Mesothelial cell of epicardium (in vitro differentiated cells): ENCODE data around the gene PHACTR1. TPM values are rescaled to one million over a fixed set of nuclear protein-coding genes. Genes with fewer than 3 reads are reported as not detected.

Experiments
- DNase-seq, 2 experiments: peaks; one replicate each; pipeline ENCODE4 v3.0.0; 2021; ENCODE audit warnings: low spot score in 2 of 2; ENCODE audit not compliant: unreplicated experiment in 2 of 2
- H3K27ac Mint-ChIP-seq: 2 replicates; pipeline ENCODE4 v1.8.0; 2021; ENCODE audit warnings: mixed read lengths
- H3K27me3 Mint-ChIP-seq: 2 replicates; pipeline ENCODE4 v1.8.0; 2021; ENCODE audit warnings: low read depth, mixed read lengths
- H3K36me3 Mint-ChIP-seq: 2 replicates; pipeline ENCODE4 v1.8.0; 2021; ENCODE audit warnings: mixed read lengths
- H3K4me1 Mint-ChIP-seq: 2 replicates; pipeline ENCODE4 v1.8.0; 2021; ENCODE audit warnings: mixed read lengths
- H3K4me3 Mint-ChIP-seq: 2 replicates; pipeline ENCODE4 v1.8.0; 2021; ENCODE audit warnings: mild to moderate bottlenecking, moderate library complexity, mixed read lengths
- H3K9me3 Mint-ChIP-seq: 2 replicates; pipeline ENCODE4 v1.8.0; 2021; ENCODE audit warnings: mixed read lengths
- total RNA-seq: library from RNA; stranded (reverse); gene quantifications from 3 replicates; pipeline ENCODE4 v1.2.1, GENCODE V29; 2021
- TF ChIP-seq, protein P1 (sequence below): fragments of 200-600 bp; sonication (generic); IDR thresholded peaks from one replicate; pipeline ENCODE4 v1.5.0; 2021; ENCODE audit warnings: antibody characterized with exemption; ENCODE audit not compliant: unreplicated experiment

The PHACTR1 gene
- total RNA-seq, 1 donor from 2014 or later = 0.76 TPM

DNA sequence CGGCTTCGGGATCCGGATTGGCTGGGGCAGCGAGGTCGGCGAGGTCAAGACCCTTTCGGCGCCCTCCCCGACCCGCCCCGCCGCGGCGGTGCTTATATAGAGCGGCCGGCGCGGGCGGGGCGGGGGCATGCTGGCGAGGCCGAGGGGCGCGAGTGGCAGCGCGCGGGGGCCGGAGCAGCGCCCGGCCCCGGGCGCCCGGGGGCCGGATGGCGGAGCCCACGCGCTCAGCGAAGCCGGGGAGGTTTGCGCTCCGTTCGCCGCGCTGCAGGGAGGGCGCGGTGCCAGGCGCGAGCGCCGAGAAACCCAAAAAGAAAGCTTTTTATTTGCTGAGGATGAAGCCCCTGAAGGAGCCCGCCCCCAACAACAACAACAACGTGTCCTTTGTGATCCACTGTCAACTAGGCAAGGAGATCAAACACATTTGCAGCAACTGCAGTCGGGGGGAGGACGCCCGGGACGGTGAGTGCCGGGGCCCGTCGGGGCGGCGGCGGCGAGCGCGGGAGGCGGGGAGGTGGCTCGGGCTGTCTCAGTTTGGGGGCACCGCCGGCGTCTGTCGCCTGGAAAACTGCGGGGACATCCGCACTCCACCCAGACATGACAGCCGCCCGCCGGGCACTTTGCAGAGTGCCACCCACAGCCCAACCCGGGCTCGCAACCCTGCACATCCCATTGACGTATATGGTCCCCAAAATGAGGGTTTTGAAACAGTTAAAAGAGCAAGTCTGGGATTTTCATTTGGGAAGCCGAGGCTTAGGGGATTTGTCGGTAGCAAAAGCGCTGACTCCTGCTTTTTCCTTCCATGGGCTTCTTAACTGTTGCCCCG, 297.3 kb downstream of the PHACTR1 start:
- Mint-ChIP-seq H3K4me3 (peak overlapping the region; percentile 74), H3K9me3 (no peaks in the 10 kb centered on the region), H3K27ac (no peak overlapping the region), H3K4me1 (peaks cover 18% of the 10 kb centered on the region), H3K27me3 (peaks cover 89% of the 10 kb centered on the region), H3K36me3 (no peaks in the 10 kb centered on the region)
- DNase-seq = peak in 1 of 2 experiments; percentile 38
- TF ChIP-seq, protein P1, sequence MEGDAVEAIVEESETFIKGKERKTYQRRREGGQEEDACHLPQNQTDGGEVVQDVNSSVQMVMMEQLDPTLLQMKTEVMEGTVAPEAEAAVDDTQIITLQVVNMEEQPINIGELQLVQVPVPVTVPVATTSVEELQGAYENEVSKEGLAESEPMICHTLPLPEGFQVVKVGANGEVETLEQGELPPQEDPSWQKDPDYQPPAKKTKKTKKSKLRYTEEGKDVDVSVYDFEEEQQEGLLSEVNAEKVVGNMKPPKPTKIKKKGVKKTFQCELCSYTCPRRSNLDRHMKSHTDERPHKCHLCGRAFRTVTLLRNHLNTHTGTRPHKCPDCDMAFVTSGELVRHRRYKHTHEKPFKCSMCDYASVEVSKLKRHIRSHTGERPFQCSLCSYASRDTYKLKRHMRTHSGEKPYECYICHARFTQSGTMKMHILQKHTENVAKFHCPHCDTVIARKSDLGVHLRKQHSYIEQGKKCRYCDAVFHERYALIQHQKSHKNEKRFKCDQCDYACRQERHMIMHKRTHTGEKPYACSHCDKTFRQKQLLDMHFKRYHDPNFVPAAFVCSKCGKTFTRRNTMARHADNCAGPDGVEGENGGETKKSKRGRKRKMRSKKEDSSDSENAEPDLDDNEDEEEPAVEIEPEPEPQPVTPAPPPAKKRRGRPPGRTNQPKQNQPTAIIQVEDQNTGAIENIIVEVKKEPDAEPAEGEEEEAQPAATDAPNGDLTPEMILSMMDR = no peak

DNA sequence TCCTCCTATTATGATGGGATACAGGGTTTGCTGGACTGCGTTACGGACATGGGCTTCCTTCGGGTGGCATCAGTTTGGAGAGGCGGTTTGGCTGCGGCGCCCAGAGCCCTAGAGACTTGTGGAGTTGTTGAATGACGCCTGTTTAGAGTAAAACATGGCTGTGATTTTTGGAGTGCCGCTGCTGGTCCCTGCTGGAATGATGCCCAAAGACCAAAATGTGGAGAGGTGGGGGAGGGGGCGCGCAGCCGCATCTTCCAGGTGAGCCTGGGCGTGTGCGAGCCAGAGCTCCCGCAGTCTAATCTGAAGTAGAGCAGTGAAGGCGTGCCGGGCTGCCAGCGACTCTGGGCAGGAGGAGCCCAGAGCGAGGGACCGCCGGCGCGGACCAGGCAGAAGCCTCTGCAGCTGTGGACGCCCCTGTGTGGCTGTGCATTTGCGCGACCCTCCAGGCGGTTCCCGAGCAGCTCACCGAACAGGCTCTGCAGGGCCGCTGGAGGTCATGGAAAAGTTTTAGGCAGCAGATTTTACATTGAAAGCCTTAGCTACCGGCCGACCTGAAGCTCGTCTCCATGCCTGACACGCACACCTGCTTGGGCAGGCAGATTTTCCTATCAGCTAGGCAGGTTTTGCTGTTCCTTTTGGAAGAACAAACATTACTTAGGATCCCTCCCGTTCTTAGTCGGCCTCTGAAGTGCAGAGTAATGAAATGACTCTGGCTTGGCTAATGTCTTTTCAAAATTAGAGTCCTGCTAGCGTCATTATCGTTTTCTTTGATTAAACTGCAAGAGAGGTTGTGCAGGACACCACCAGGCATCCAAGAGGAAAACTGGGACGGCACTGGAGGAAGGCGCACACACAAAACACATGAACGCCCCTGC, 298.2 kb downstream of the PHACTR1 start:
- H3K36me3 Mint-ChIP-seq = no peaks in the 10 kb centered on the region
- DNase-seq = no peak
- peaks cover 87% of the 10 kb centered on the region for H3K27me3 Mint-ChIP-seq

DNA sequence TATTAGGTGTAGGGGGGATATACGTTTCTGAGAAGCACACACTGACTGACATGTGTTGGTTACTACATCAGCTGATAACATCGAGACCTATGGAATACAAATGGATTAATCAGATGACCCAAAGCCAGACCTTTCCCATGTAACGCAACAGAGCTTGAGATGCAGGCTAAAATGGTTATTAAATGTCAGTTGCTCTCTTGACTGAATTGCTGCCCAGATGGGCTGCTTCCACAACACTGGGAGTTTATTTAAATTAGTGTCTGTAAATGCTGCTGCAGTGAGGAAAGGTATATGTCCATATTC, 298.8 kb downstream of the PHACTR1 start:
- Mint-ChIP-seq H3K4me3 (no peak overlapping the region), H3K27ac (no peak overlapping the region), H3K9me3 (no peaks in the 10 kb centered on the region), H3K4me1 (peaks cover 18% of the 10 kb centered on the region), H3K36me3 (no peaks in the 10 kb centered on the region), H3K27me3 (peaks cover 87% of the 10 kb centered on the region)
- no peak for DNase-seq
- TF ChIP-seq, protein P1 = no peak

More for the DNA sequence above, 298.2 kb downstream of the PHACTR1 start:
- Mint-ChIP-seq H3K27ac (no peak overlapping the region), H3K4me1 (peaks cover 18% of the 10 kb centered on the region), H3K4me3 (peak overlapping the region; percentile 61), H3K9me3 (no peaks in the 10 kb centered on the region)
- TF ChIP-seq, protein P1 = no peak

DNA sequence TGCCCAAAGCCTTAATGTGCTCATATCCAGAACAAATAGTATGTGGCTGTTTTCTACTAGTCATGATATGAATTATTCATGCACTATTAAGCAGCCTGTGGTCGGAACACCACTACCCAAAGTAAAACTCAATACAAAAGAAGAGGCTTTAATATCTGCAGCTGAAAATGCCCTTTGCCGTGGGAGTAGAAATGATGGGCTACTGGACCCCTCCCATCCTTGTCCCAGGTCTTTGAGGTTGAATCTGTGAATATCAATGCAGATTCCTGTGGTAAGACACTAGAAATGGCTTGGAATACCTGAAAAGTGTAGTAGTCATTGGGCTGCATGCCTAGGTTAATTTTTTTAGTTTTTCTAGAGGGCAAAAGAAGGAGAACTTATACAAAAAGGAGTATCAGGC, 308.0 kb downstream of the PHACTR1 start:
- Mint-ChIP-seq H3K4me1 (no peaks in the 10 kb centered on the region), H3K4me3 (no peak overlapping the region), H3K9me3 (peaks cover 11% of the 10 kb centered on the region), H3K27ac (no peak overlapping the region), H3K27me3 (peaks cover 78% of the 10 kb centered on the region), H3K36me3 (no peaks in the 10 kb centered on the region)
- TF ChIP-seq, protein P1 = no peak
- DNase-seq = no peak

DNA sequence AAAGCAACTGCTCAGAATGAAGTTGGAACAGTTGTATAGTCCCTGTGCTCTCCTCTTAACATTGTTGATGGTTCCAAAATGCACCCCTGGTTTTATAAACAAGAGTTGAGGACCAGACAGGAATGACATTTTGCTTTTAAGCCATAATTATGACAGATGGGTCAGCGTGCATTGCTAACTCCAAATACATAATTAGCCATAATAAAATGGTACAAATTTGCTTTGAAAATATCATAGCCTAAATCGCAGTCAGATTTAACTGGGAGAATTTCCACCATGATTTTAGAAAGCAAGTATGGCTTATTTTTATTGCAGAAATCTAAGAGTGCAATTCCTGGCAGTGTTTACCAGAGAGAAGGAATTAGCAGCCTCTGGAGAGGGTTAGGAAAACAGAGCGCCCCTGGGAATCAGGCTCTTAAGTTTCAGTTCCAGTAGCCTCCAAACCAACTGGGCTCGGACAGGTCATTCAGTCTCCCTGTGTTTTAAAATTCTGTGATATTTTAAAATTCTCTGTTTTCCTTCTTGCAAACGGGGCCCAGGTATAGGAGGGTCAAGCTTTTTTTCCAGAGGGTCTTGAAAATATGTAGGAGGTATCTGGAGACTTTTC, 309.4 kb downstream of the PHACTR1 start:
- H3K9me3 Mint-ChIP-seq = peaks cover 6% of the 10 kb centered on the region
- no peak overlapping the region for H3K27ac Mint-ChIP-seq
- no peaks in the 10 kb centered on the region for H3K36me3 Mint-ChIP-seq
- TF ChIP-seq, protein P1 = no peak
- no peak overlapping the region for H3K4me3 Mint-ChIP-seq
- DNase-seq = no peak
- peaks cover 78% of the 10 kb centered on the region for H3K27me3 Mint-ChIP-seq
- H3K4me1 Mint-ChIP-seq = no peaks in the 10 kb centered on the region
